Esophagus muscularis mucosa (tissue), 2 donors: ENCODE results near the gene TMOD1.

Experiments
- POLR2A ChIP-seq: fragments of 450-650 bp; IDR thresholded peaks from one replicate; pipeline ENCODE4 v1.6.1; 2017; ENCODE audit warnings: antibody characterized with exemption, moderate library complexity, mild to moderate bottlenecking, low read depth
- POLR2AphosphoS5 ChIP-seq, 2 donors: sonication (generic); formaldehyde crosslinking; IDR thresholded peaks; one replicate each; pipeline ENCODE4 v1.6.1; 2017; ENCODE audit warnings: antibody characterized with exemption in 2 of 2

- TF ChIP-seq POLR2A (peak; percentile 68), POLR2AphosphoS5 (IDR thresholded peaks at IDR 0.05) (peak; percentile 85 to 95)
Observed at GRCh38 chr9:97632985-97633858, 131.8 kb downstream of the TMOD1 start, which contains the start of the genes NCBP1 and TSTD2.
